Measurements from ENCODE around the gene EPB41L4B.

Gene EPB41L4B

DNA sequence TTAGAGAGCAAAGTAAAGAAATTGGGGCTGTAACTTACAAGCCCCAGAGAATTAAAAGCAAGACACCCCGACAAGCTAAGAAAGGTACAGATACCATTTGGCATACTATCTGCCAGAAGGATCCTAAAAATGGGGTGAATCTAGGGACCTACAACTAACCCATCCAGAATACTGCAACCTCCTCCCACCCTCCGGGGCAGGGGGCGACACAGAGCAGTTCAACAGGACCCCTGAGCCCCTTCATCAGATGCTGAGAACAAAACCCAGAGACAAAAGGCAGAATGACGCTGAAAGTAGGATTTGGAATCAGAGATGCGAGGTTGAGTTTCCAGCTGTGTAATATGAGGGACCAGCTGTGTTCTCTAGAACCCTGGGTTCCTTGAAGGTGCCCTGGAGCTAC is 71.2 kb downstream of the EPB41L4B start:
- Histone ChIP-seq H3K4me1 (ENCODE audit: control insufficient read depth, insufficient read depth, low read depth, low read length) (peaks cover 11% of the 10 kb centered on the region), H3K14ac (ENCODE audit: low read length in 2 of 2) (no peak overlapping the region), H3K79me1 (replicated peaks; ENCODE audit: low read length, poor library complexity, severe bottlenecking) (no peaks in the 10 kb centered on the region), H3K9me3 (ENCODE audit: control insufficient read depth, low read length) (no peaks in the 10 kb centered on the region), H3K27me3 (ENCODE audit: control insufficient read depth in 1 of 2, insufficient read depth in 1 of 2, low read length in 2 of 2) (peaks cover 0 to 5% of the 10 kb centered on the region in 2 experiments), H2BK5ac (ENCODE audit: low read depth, low read length, poor library complexity, severe bottlenecking) (no peak overlapping the region), H3K23ac (ENCODE audit: low read length in 2 of 2) (no peak overlapping the region), H3K18ac (ENCODE audit: low read depth in 1 of 2, low read length in 2 of 2) (no peak overlapping the region), H3K27ac (ENCODE audit: low read length, poor library complexity, severe bottlenecking) (no peak overlapping the region), H3K4ac (ENCODE audit: low read depth in 1 of 2, low read length in 2 of 2) (no peak overlapping the region), H2BK120ac (ENCODE audit: low read depth, low read length) (no peak overlapping the region), H3K9ac (ENCODE audit: low read length) (no peak overlapping the region), H2AFZ (ENCODE audit: low read depth, low read length) (no peak overlapping the region), H2BK12ac (ENCODE audit: low read length in 2 of 2) (no peak overlapping the region), H4K91ac (ENCODE audit: low read length) (no peak overlapping the region), H3K36me3 (ENCODE audit: control insufficient read depth in 1 of 2, insufficient read depth in 2 of 2, low read depth in 1 of 2, low read length in 2 of 2) (no peaks in the 10 kb centered on the region), H3K4me3 (ENCODE audit: insufficient read depth in 1 of 2, low read depth in 1 of 2, low read length in 2 of 2) (no peak overlapping the region), H4K8ac (ENCODE audit: low read length) (no peak overlapping the region), H2BK15ac (ENCODE audit: low read depth, poor library complexity, severe bottlenecking) (no peak overlapping the region), H2AK5ac (ENCODE audit: low read length, severe bottlenecking) (no peak overlapping the region), H3K4me2 (ENCODE audit: low read length, poor library complexity, severe bottlenecking) (no peak overlapping the region)
- WGBS, result 90% methylated on average over 5 of the region's 5 CpGs
- DNase-seq, result no peak

DNA sequence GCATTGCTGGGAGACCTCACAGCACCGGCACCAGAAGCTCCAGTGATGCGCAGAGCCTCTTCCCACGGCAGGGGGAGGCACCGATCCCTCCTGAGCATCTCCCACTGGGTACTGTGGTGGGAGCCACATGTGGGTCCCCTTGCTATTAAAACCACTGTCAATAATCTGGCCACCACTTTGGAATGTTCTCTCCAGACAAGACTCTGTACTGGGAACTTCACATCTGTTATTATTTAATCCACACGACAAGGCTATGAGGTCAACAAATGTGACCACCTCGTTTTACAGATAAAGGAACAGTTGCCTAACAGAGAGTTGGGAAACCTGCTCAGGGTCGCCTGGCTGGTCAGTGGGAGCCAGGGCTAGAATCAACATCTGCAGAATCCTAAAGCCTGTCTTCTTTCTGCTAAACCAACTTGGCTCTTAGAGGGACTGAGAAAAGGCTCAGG is 72.7 kb downstream of the EPB41L4B start:
- H2BK5ac ChIP-seq (ENCODE audit: low read depth, low read length, poor library complexity, severe bottlenecking), result no peak overlapping the region
- no peak overlapping the region for H2BK12ac ChIP-seq (ENCODE audit: low read length in 2 of 2)
- no peak overlapping the region for H2AK5ac ChIP-seq (ENCODE audit: low read length, severe bottlenecking)
- H4K91ac ChIP-seq (ENCODE audit: low read length), result no peak overlapping the region
- H3K27ac ChIP-seq (ENCODE audit: low read length, poor library complexity, severe bottlenecking), result no peak overlapping the region
- H2BK15ac ChIP-seq (ENCODE audit: low read depth, poor library complexity, severe bottlenecking), result no peak overlapping the region
- peaks cover 0 to 14% of the 10 kb centered on the region in 2 experiments for H3K27me3 ChIP-seq (ENCODE audit: control insufficient read depth in 1 of 2, insufficient read depth in 1 of 2, low read length in 2 of 2)
- no peak overlapping the region for H3K4me3 ChIP-seq (ENCODE audit: insufficient read depth in 1 of 2, low read depth in 1 of 2, low read length in 2 of 2)
- DNase-seq, result peak; percentile 2
- no peak overlapping the region for H2BK120ac ChIP-seq (ENCODE audit: low read depth, low read length)
- no peak overlapping the region for H3K23ac ChIP-seq (ENCODE audit: low read length in 2 of 2)
- H3K79me1 ChIP-seq (replicated peaks; ENCODE audit: low read length, poor library complexity, severe bottlenecking), result no peaks in the 10 kb centered on the region
- H2AFZ ChIP-seq (ENCODE audit: low read depth, low read length), result no peak overlapping the region
- WGBS, result 70% methylated on average over 7 of the region's 7 CpGs
- no peak overlapping the region for H4K8ac ChIP-seq (ENCODE audit: low read length)
- no peaks in the 10 kb centered on the region for H3K9me3 ChIP-seq (ENCODE audit: control insufficient read depth, low read length)
- H3K9ac ChIP-seq (ENCODE audit: low read length), result no peak overlapping the region
- no peak overlapping the region for H3K18ac ChIP-seq (ENCODE audit: low read depth in 1 of 2, low read length in 2 of 2)
- no peak overlapping the region for H3K4me2 ChIP-seq (ENCODE audit: low read length, poor library complexity, severe bottlenecking)
- H3K4ac ChIP-seq (ENCODE audit: low read depth in 1 of 2, low read length in 2 of 2), result no peak overlapping the region
- H3K4me1 ChIP-seq (ENCODE audit: control insufficient read depth, insufficient read depth, low read depth, low read length), result peaks cover 7% of the 10 kb centered on the region
- no peaks in the 10 kb centered on the region for H3K36me3 ChIP-seq (ENCODE audit: control insufficient read depth in 1 of 2, insufficient read depth in 2 of 2, low read depth in 1 of 2, low read length in 2 of 2)
- no peak overlapping the region for H3K14ac ChIP-seq (ENCODE audit: low read length in 2 of 2)

DNA sequence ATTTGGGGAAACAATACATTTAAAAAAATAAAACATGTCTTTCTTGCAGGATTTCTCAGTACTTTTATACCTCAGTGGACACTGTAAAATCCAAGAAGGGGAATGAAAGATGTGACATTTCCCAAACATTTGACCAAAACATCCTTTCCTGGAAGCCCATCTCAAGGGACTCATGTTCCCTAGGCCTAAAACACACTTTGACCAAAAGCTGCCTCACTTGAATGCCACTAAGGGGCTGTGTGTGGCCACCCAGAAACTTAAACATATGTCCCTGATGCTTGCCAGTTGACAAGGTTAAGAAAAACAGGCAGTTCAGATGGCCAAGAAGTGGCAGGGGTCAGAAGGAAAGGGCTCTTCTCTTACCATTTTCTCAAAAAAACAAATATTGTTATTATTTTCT is 73.6 kb downstream of the EPB41L4B start:
- Histone ChIP-seq H2AK5ac (ENCODE audit: low read length, severe bottlenecking) (no peak overlapping the region), H3K23ac (ENCODE audit: low read length in 2 of 2) (no peak overlapping the region), H4K91ac (ENCODE audit: low read length) (no peak overlapping the region), H3K9me3 (ENCODE audit: control insufficient read depth, low read length) (no peaks in the 10 kb centered on the region), H3K14ac (ENCODE audit: low read length in 2 of 2) (no peak overlapping the region), H3K9ac (ENCODE audit: low read length) (no peak overlapping the region), H3K27ac (ENCODE audit: low read length, poor library complexity, severe bottlenecking) (no peak overlapping the region), H2BK15ac (ENCODE audit: low read depth, poor library complexity, severe bottlenecking) (no peak overlapping the region), H3K4ac (ENCODE audit: low read depth in 1 of 2, low read length in 2 of 2) (no peak overlapping the region), H3K4me1 (ENCODE audit: control insufficient read depth, insufficient read depth, low read depth, low read length) (peaks cover 7% of the 10 kb centered on the region), H3K36me3 (ENCODE audit: control insufficient read depth in 1 of 2, insufficient read depth in 2 of 2, low read depth in 1 of 2, low read length in 2 of 2) (no peaks in the 10 kb centered on the region), H3K4me2 (ENCODE audit: low read length, poor library complexity, severe bottlenecking) (no peak overlapping the region), H3K27me3 (ENCODE audit: control insufficient read depth in 1 of 2, insufficient read depth in 1 of 2, low read length in 2 of 2) (peaks cover 0 to 14% of the 10 kb centered on the region in 2 experiments), H2BK12ac (ENCODE audit: low read length in 2 of 2) (no peak overlapping the region), H3K18ac (ENCODE audit: low read depth in 1 of 2, low read length in 2 of 2) (no peak overlapping the region), H2BK5ac (ENCODE audit: low read depth, low read length, poor library complexity, severe bottlenecking) (no peak overlapping the region), H2BK120ac (ENCODE audit: low read depth, low read length) (no peak overlapping the region), H3K79me1 (replicated peaks; ENCODE audit: low read length, poor library complexity, severe bottlenecking) (no peaks in the 10 kb centered on the region), H4K8ac (ENCODE audit: low read length) (no peak overlapping the region), H3K4me3 (ENCODE audit: insufficient read depth in 1 of 2, low read depth in 1 of 2, low read length in 2 of 2) (no peak overlapping the region), H2AFZ (ENCODE audit: low read depth, low read length) (no peak overlapping the region)
- DNase-seq, result no peak

DNA sequence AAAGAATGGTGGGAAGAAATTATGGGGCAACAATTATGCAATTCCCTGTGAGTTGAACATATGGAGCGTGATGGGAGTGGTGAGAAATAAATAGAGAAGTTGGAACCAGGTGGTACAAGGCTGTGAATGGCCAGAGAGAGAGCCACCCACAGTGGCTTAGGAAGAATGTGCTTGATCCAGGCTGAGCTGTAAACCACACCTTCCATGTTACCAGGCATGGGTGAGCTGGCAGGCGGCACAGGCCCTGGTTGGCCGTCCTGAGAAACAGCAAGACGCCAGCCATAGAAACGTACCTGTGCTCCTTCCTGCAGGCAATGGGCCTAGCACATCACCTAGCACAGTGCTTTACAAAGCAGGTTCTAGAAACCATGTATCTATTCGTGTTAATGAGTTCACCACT is 74.3 kb downstream of the EPB41L4B start:
- Histone ChIP-seq H2BK120ac (ENCODE audit: low read depth, low read length) (no peak overlapping the region), H3K36me3 (ENCODE audit: control insufficient read depth in 1 of 2, insufficient read depth in 2 of 2, low read depth in 1 of 2, low read length in 2 of 2) (no peaks in the 10 kb centered on the region), H2AFZ (ENCODE audit: low read depth, low read length) (no peak overlapping the region), H3K23ac (ENCODE audit: low read length in 2 of 2) (no peak overlapping the region), H2BK5ac (ENCODE audit: low read depth, low read length, poor library complexity, severe bottlenecking) (no peak overlapping the region), H3K4me3 (ENCODE audit: insufficient read depth in 1 of 2, low read depth in 1 of 2, low read length in 2 of 2) (no peak overlapping the region), H3K79me1 (replicated peaks; ENCODE audit: low read length, poor library complexity, severe bottlenecking) (no peaks in the 10 kb centered on the region), H3K4me1 (ENCODE audit: control insufficient read depth, insufficient read depth, low read depth, low read length) (peaks cover 5% of the 10 kb centered on the region), H3K14ac (ENCODE audit: low read length in 2 of 2) (no peak overlapping the region), H4K91ac (ENCODE audit: low read length) (no peak overlapping the region), H3K4ac (ENCODE audit: low read depth in 1 of 2, low read length in 2 of 2) (no peak overlapping the region), H3K18ac (ENCODE audit: low read depth in 1 of 2, low read length in 2 of 2) (no peak overlapping the region), H3K27ac (ENCODE audit: low read length, poor library complexity, severe bottlenecking) (no peak overlapping the region), H3K9me3 (ENCODE audit: control insufficient read depth, low read length) (no peaks in the 10 kb centered on the region), H2AK5ac (ENCODE audit: low read length, severe bottlenecking) (no peak overlapping the region), H3K4me2 (ENCODE audit: low read length, poor library complexity, severe bottlenecking) (no peak overlapping the region), H3K27me3 (ENCODE audit: control insufficient read depth in 1 of 2, insufficient read depth in 1 of 2, low read length in 2 of 2) (peaks cover 0 to 14% of the 10 kb centered on the region in 2 experiments), H3K9ac (ENCODE audit: low read length) (no peak overlapping the region), H2BK12ac (ENCODE audit: low read length in 2 of 2) (no peak overlapping the region), H4K8ac (ENCODE audit: low read length) (no peak overlapping the region), H2BK15ac (ENCODE audit: low read depth, poor library complexity, severe bottlenecking) (no peak overlapping the region)
- 91% methylated on average over 6 of the region's 6 CpGs for WGBS
- no peak for DNase-seq

Measured in mesenchymal stem cell (in vitro differentiated cells and primary cell).